ENCODE data around the gene SLC25A25.
A peak's percentile ranks its signal among the peaks of the same experiment; 100 is the strongest.

The SLC25A25 gene

GRCh38 chr9:128150594-128151308 lies 82.7 kb downstream of the SLC25A25 start:
- no peaks in the 10 kb centered on the region for H3K27me3 ChIP-seq
- no peaks in the 10 kb centered on the region for H3K9me3 ChIP-seq
- H3K4me1 ChIP-seq: no peaks in the 10 kb centered on the region
- DNase-seq: no peak
- TF ChIP-seq, protein P1, sequence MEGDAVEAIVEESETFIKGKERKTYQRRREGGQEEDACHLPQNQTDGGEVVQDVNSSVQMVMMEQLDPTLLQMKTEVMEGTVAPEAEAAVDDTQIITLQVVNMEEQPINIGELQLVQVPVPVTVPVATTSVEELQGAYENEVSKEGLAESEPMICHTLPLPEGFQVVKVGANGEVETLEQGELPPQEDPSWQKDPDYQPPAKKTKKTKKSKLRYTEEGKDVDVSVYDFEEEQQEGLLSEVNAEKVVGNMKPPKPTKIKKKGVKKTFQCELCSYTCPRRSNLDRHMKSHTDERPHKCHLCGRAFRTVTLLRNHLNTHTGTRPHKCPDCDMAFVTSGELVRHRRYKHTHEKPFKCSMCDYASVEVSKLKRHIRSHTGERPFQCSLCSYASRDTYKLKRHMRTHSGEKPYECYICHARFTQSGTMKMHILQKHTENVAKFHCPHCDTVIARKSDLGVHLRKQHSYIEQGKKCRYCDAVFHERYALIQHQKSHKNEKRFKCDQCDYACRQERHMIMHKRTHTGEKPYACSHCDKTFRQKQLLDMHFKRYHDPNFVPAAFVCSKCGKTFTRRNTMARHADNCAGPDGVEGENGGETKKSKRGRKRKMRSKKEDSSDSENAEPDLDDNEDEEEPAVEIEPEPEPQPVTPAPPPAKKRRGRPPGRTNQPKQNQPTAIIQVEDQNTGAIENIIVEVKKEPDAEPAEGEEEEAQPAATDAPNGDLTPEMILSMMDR (IDR thresholded peaks at IDR 0.05; ENCODE audit: low read depth, low read length): peak; percentile 35
- no peak overlapping the region for H3K4me3 ChIP-seq (ENCODE audit: low read depth, low read length)
- no peaks in the 10 kb centered on the region for H3K36me3 ChIP-seq

- TF ChIP-seq, protein P1 (IDR thresholded peaks at IDR 0.05; ENCODE audit: low read depth, low read length): no peak
- Histone ChIP-seq H3K4me3 (ENCODE audit: low read depth, low read length) (no peak overlapping the region), H3K36me3 (no peaks in the 10 kb centered on the region), H3K9me3 (no peaks in the 10 kb centered on the region), H3K27me3 (no peaks in the 10 kb centered on the region), H3K4me1 (no peaks in the 10 kb centered on the region)
- peak; percentile 4 for DNase-seq
Measured at GRCh38 chr9:128151309-128152132, 83.5 kb downstream of the SLC25A25 start.

DNA sequence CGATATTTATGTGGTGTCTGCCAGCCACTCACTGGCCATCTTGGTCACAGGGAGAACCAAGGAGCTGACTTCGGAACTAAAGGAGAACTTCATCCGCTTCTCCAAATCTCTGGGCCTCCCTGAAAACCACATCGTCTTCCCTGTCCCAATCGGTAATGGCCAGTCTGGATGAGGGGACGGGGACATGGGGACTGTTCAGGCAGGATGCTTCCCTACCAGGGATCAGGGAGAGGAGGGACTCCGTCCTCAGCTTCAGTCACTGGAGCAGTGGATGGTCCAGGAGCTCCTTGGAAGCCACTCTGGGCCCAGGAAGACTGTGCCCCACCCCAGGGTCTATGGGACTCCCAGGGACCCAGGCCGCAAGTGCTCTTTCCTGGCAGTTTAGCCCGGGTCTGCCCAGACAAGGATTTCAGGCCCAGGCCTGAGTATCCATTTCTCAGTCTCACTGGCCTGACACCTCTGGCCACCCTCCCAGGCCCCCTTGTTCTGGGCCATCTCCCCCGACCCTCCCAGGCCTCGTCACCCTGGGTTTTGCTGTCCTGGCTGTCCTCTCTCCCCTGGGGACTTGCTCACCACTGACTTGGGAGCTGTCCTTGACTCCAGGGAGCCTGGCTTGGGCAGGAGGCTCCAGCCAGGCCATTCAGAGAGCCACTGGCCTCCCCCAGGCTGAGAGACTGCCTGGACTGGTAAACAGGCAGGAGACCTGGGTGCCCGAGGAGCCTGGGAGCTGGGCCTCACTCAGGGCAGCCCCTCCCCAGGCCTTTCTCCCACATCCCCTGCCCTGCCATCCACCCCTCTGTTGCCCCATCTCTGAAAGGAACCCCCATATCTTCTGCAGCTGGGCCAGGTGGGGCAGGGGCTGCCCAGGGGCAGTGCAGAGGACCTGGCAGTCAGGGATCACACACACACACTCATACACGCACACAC lies 84.4 kb downstream of the SLC25A25 start:
- H3K4me3 ChIP-seq (ENCODE audit: low read depth, low read length): no peak overlapping the region
- H3K27me3 ChIP-seq: no peaks in the 10 kb centered on the region
- no peaks in the 10 kb centered on the region for H3K4me1 ChIP-seq
- DNase-seq: peak; percentile 7
- no peaks in the 10 kb centered on the region for H3K36me3 ChIP-seq
- H3K9me3 ChIP-seq: no peaks in the 10 kb centered on the region
- TF ChIP-seq, protein P1 (IDR thresholded peaks at IDR 0.05; ENCODE audit: low read depth, low read length): no peak

GRCh38 chr9:128153060-128153946 lies 85.3 kb downstream of the SLC25A25 start:
- no peaks in the 10 kb centered on the region for H3K4me1 ChIP-seq
- peak; percentile 12 for DNase-seq
- H3K36me3 ChIP-seq: no peaks in the 10 kb centered on the region
- TF ChIP-seq, protein P1 (IDR thresholded peaks at IDR 0.05; ENCODE audit: low read depth, low read length): no peak
- H3K4me3 ChIP-seq (ENCODE audit: low read depth, low read length): no peak overlapping the region
- H3K27me3 ChIP-seq: no peaks in the 10 kb centered on the region
- H3K9me3 ChIP-seq: no peaks in the 10 kb centered on the region

- DNase-seq: peak; percentile 6
- Histone ChIP-seq H3K9me3 (no peaks in the 10 kb centered on the region), H3K4me1 (no peaks in the 10 kb centered on the region), H3K27me3 (no peaks in the 10 kb centered on the region), H3K36me3 (no peaks in the 10 kb centered on the region), H3K4me3 (ENCODE audit: low read depth, low read length) (no peak overlapping the region)
- TF ChIP-seq, protein P1 (IDR thresholded peaks at IDR 0.05; ENCODE audit: low read depth, low read length): no peak
Measured at GRCh38 chr9:128153947-128154695, 86.1 kb downstream of the SLC25A25 start.
